ENCODE data around the gene PCDHA5.

The PCDHA5 gene

DNA sequence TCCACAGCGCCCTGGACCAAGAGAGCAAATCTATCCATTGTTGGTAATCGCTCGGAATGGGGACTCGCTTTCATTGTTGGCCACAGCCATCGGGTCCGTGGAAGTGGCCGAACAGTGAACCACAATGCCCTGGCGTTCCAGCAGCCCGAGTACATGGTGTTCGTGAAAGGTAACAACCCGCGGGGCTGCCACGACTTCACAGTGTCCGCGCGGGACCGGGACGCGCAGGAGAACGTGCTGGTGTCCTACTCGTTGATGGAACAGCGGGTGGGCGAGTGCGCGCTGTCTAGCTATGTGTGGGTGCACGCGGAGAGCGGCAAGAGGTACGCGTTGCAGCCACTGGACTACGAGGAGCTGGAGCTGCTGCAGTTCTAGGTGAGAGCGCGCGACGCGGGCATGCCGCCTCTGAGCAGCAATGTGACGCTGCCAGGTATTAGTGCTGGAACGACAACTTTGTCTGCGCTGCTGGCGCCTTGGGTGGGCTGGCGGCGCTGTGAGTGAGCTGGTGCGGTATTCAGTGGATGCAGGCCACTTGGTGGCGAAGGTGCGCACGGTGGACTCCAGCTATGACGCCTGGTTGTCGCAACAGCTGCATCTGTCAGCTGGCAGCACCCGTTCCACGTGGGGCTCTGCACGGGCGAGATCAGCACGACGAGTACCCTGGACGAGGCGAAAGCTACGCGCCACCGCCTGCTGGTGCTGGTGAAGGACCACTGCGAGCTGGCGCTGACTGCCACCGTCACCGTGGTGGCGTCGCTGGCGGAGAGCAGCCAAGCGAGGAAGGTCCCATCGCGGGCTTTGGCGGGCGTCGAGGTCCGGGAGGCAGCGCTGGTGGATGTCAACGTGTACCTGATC is 41.3 kb downstream of the PCDHA5 start:
- DNase-seq, result no peak

DNA sequence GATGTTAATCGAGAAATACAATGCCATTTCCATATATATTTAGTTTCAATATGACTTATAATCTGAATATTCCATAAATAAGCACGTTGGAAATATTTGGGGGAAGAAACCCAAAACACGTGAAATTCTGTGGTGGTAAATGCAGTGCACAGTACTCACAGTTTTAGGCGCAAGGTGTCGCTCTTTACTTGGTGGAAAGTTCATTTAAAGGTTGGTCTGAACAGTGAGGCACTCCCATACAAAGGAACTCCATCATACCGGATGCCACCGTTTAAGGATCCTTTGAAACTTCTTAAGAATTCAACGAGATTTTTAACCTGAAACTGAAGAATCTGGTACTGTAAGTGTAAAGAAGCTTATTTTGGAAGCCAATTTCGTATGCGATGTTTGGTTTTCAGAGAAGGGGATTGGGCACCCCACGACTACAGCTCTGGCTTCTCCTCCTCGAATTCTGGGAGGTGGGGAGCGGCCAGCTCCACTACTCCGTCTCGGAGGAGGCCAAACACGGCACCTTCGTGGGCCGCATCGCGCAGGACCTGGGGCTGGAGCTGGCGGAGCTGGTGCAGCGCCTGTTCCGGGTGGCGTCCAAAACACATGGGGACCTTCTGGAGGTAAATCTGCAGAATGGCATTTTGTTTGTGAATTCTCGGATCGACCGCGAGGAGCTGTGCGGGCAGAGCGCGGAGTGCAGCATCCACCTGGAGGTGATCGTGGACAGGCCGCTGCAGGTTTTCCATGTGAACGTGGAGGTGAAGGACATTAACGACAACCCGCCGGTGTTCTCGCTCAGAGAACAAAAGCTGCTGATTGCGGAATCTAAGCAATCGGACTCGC is 47.5 kb downstream of the PCDHA5 start, which contains the start of gene PCDHA11:
PCDHA11 (plus strand) TSS at position 237 of the 834 bp plus-strand sequence; CDS start at position 384, 147 bp downstream.
- peak; percentile 84 for DNase-seq

GRCh38 chr5:140869555-140869886 is 48.1 kb downstream of the PCDHA5 start:
- no peak for DNase-seq

DNA sequence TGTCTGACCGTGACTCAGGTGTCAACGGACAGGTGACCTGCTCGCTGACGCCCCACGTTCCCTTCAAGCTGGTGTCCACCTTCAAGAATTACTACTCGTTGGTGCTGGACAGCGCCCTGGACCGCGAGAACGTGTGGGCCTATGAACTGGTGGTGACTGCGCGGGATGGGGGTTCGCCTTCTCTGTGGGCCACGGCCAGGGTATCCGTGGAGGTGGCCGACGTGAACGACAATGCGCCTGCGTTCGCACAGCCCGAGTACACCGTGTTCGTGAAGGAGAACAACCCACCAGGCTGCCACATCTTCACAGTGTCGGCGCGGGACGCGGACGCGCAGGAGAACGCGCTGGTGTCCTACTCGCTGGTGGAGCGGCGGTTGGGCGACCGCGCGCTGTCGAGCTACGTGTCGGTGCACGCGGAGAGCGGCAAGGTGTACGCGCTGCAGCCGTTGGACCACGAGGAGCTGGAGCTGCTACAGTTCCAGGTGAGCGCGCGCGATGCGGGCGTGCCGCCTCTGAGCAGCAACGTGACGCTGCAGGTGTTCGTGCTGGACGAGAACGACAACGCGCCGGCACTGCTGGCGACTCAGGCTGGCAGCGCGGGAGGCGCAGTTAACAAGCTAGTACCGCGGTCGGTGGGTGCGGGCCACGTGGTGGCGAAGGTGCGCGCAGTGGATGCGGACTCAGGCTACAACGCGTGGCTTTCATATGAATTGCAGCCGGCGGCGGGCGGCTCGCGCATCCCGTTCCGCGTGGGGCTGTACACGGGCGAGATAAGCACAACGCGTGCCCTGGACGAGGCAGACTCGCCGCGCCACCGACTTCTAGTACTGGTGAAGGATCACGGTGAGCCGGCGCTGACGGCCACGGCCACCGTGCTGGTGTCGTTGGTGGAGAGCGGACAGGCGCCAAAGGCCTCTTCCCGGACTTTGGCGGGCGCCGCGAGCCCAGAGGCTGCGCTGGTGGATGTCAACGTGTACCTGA is 49.1 kb downstream of the PCDHA5 start:
- DNase-seq, result no peak

All from DMS53 (cell line).